Mammary epithelial cell (primary cell): ENCODE measurements around the gene NCL.
A peak's percentile ranks its signal among the peaks of the same experiment; 100 is the strongest.

Source experiments
- CTCF ChIP-seq, 2 donors: IDR thresholded peaks in 1 of 2; conservative IDR thresholded peaks in 1 of 2; 2 replicates each; pipeline ENCODE4 v1.5.1; 2011 to 2012; ENCODE audit warnings: inconsistent platforms in 2 of 2, low read length in 2 of 2, mild to moderate bottlenecking in 2 of 2, control low read depth in 1 of 2, low read depth in 1 of 2; ENCODE audit not compliant: insufficient read depth in 1 of 2; ENCODE audit errors: extremely low read depth in 1 of 2
- EZH2 ChIP-seq: IDR thresholded peaks from 2 replicates; pipeline ENCODE4 v1.6.1; 2012; ENCODE audit warnings: low read length, inconsistent platforms, borderline replicate concordance

GRCh38 chr2:231464576-231465540 is 574 bp upstream of the NCL start:
- TF ChIP-seq CTCF (conservative IDR thresholded peaks at IDR 0.05 in 1 of 2, IDR thresholded peaks at IDR 0.05 in 1 of 2; ENCODE audit: extremely low read depth in 1 of 2, insufficient read depth in 1 of 2, low read depth in 1 of 2, low read length in 2 of 2), result peak in 1 of 2 donors; percentile 10
- no peak for TF ChIP-seq EZH2
